Activated T-helper 17 cell treated with anti-CD3 and anti-CD28 coated beads, Interleukin-2, amount 50 U/mL, for 72 hours (primary cell): ENCODE results near the gene LRRFIP2. TPM values are rescaled to one million over a fixed set of nuclear protein-coding genes. Genes with fewer than 3 reads are reported as not detected.

Source experiments
- ATAC-seq: fragments of 150-1000 bp; cut with Tn5 transposase; replicated peaks from 2 replicates; pipeline ENCODE4 v1.10.0; 2021; ENCODE audit warnings: mild to moderate bottlenecking, moderate library complexity
- H3K27ac Mint-ChIP-seq: one replicate; pipeline ENCODE4 v1.8.0; 2022; ENCODE audit warnings: mixed read lengths
- H3K27me3 Mint-ChIP-seq: one replicate; pipeline ENCODE4 v1.8.0; 2022; ENCODE audit warnings: mixed read lengths
- H3K36me3 Mint-ChIP-seq: one replicate; pipeline ENCODE4 v1.8.0; 2022; ENCODE audit warnings: low read depth, mild to moderate bottlenecking, mixed read lengths
- H3K4me1 Mint-ChIP-seq: one replicate; pipeline ENCODE4 v1.8.0; 2022; ENCODE audit warnings: mixed read lengths
- H3K4me3 Mint-ChIP-seq: one replicate; pipeline ENCODE4 v1.8.0; 2022; ENCODE audit warnings: mild to moderate bottlenecking, mixed read lengths
- H3K9me3 Mint-ChIP-seq: one replicate; pipeline ENCODE4 v1.8.0; 2022; ENCODE audit warnings: mixed read lengths
- total RNA-seq, 2 donors: library from RNA; stranded (reverse); gene quantifications; one replicate each; pipeline ENCODE4 v1.2.3, GENCODE V29; 2022

LRRFIP2 gene
- total RNA-seq, 2 donors from 2014 or later, result 36.6 to 41.3 TPM

GRCh38 chr3:37143821-37144220 is 30.6 kb downstream of the LRRFIP2 start:
- no peaks in the 10 kb centered on the region for H3K9me3 Mint-ChIP-seq
- no peak overlapping the region for H3K4me3 Mint-ChIP-seq
- peaks cover 5% of the 10 kb centered on the region for H3K4me1 Mint-ChIP-seq
- H3K27ac Mint-ChIP-seq, result no peak overlapping the region
- no peaks in the 10 kb centered on the region for H3K27me3 Mint-ChIP-seq
- H3K36me3 Mint-ChIP-seq, result peaks cover 29% of the 10 kb centered on the region
- ATAC-seq, result no peak

GRCh38 chr3:37141676-37142075 is 32.7 kb downstream of the LRRFIP2 start:
- H3K4me3 Mint-ChIP-seq, result no peak overlapping the region
- ATAC-seq, result no peak
- no peaks in the 10 kb centered on the region for H3K9me3 Mint-ChIP-seq
- peaks cover 7% of the 10 kb centered on the region for H3K36me3 Mint-ChIP-seq
- no peak overlapping the region for H3K27ac Mint-ChIP-seq
- peaks cover 16% of the 10 kb centered on the region for H3K4me1 Mint-ChIP-seq
- H3K27me3 Mint-ChIP-seq, result no peaks in the 10 kb centered on the region

GRCh38 chr3:37140899-37141541 is 33.4 kb downstream of the LRRFIP2 start:
- no peaks in the 10 kb centered on the region for H3K9me3 Mint-ChIP-seq
- no peak for ATAC-seq

GRCh38 chr3:37139567-37140052 is 34.8 kb downstream of the LRRFIP2 start:
- Mint-ChIP-seq H3K9me3 (no peaks in the 10 kb centered on the region), H3K27ac (no peak overlapping the region), H3K4me1 (peaks cover 11% of the 10 kb centered on the region), H3K27me3 (no peaks in the 10 kb centered on the region), H3K4me3 (no peak overlapping the region), H3K36me3 (no peaks in the 10 kb centered on the region)
- peak; percentile 83 for ATAC-seq

More at GRCh38 chr3:37140899-37141541, 33.4 kb downstream of the LRRFIP2 start:
- H3K36me3 Mint-ChIP-seq, result peaks cover under 1% of the 10 kb centered on the region
- no peak overlapping the region for H3K4me3 Mint-ChIP-seq
- peaks cover 11% of the 10 kb centered on the region for H3K4me1 Mint-ChIP-seq
- no peaks in the 10 kb centered on the region for H3K27me3 Mint-ChIP-seq
- no peak overlapping the region for H3K27ac Mint-ChIP-seq

- ATAC-seq, result no peak
These were observed 35.6 kb downstream of the LRRFIP2 start for GRCh38 chr3:37138816-37139215.

GRCh38 chr3:37137516-37137915 is 36.9 kb downstream of the LRRFIP2 start:
- Mint-ChIP-seq H3K4me3 (no peak overlapping the region), H3K4me1 (peaks cover 11% of the 10 kb centered on the region)

More at GRCh38 chr3:37138816-37139215, 35.6 kb downstream of the LRRFIP2 start:
- Mint-ChIP-seq H3K4me3 (no peak overlapping the region), H3K4me1 (peaks cover 11% of the 10 kb centered on the region), H3K9me3 (no peaks in the 10 kb centered on the region), H3K36me3 (no peaks in the 10 kb centered on the region), H3K27me3 (no peaks in the 10 kb centered on the region), H3K27ac (no peak overlapping the region)

GRCh38 chr3:37136067-37136466 is 38.3 kb downstream of the LRRFIP2 start:
- Mint-ChIP-seq H3K4me3 (no peak overlapping the region), H3K9me3 (no peaks in the 10 kb centered on the region), H3K4me1 (peaks cover 17% of the 10 kb centered on the region), H3K36me3 (no peaks in the 10 kb centered on the region), H3K27ac (no peak overlapping the region), H3K27me3 (no peaks in the 10 kb centered on the region)
- ATAC-seq, result no peak

More at GRCh38 chr3:37137516-37137915, 36.9 kb downstream of the LRRFIP2 start:
- H3K9me3 Mint-ChIP-seq, result no peaks in the 10 kb centered on the region
- H3K27me3 Mint-ChIP-seq, result no peaks in the 10 kb centered on the region
- ATAC-seq, result no peak
- H3K27ac Mint-ChIP-seq, result no peak overlapping the region
- H3K36me3 Mint-ChIP-seq, result no peaks in the 10 kb centered on the region

GRCh38 chr3:37135561-37135960 is 38.8 kb downstream of the LRRFIP2 start:
- no peak overlapping the region for H3K4me3 Mint-ChIP-seq
- H3K9me3 Mint-ChIP-seq, result no peaks in the 10 kb centered on the region
- no peaks in the 10 kb centered on the region for H3K27me3 Mint-ChIP-seq
- ATAC-seq, result no peak
- no peak overlapping the region for H3K27ac Mint-ChIP-seq
- H3K4me1 Mint-ChIP-seq, result peaks cover 22% of the 10 kb centered on the region
- no peaks in the 10 kb centered on the region for H3K36me3 Mint-ChIP-seq

- no peaks in the 10 kb centered on the region for H3K27me3 Mint-ChIP-seq
- ATAC-seq, result no peak
- no peaks in the 10 kb centered on the region for H3K9me3 Mint-ChIP-seq
- H3K36me3 Mint-ChIP-seq, result peaks cover 13% of the 10 kb centered on the region
- H3K4me3 Mint-ChIP-seq, result no peak overlapping the region
- H3K4me1 Mint-ChIP-seq, result peaks cover 21% of the 10 kb centered on the region
- no peak overlapping the region for H3K27ac Mint-ChIP-seq
These were observed 42.0 kb downstream of the LRRFIP2 start for GRCh38 chr3:37132334-37132733.

GRCh38 chr3:37131860-37132144 is 42.6 kb downstream of the LRRFIP2 start:
- H3K4me1 Mint-ChIP-seq, result peaks cover 18% of the 10 kb centered on the region
- ATAC-seq, result no peak
- H3K27me3 Mint-ChIP-seq, result no peaks in the 10 kb centered on the region
- H3K4me3 Mint-ChIP-seq, result no peak overlapping the region
- peaks cover 18% of the 10 kb centered on the region for H3K36me3 Mint-ChIP-seq
- H3K27ac Mint-ChIP-seq, result no peak overlapping the region
- no peaks in the 10 kb centered on the region for H3K9me3 Mint-ChIP-seq

GRCh38 chr3:37130984-37131859 is 43.2 kb downstream of the LRRFIP2 start:
- Mint-ChIP-seq H3K36me3 (peaks cover 24% of the 10 kb centered on the region), H3K27me3 (no peaks in the 10 kb centered on the region), H3K27ac (peak overlapping the region; percentile 47), H3K4me1 (peaks cover 18% of the 10 kb centered on the region), H3K4me3 (no peak overlapping the region), H3K9me3 (no peaks in the 10 kb centered on the region)
- no peak for ATAC-seq

- Mint-ChIP-seq H3K27ac (peak overlapping the region; percentile 47), H3K4me1 (peaks cover 18% of the 10 kb centered on the region), H3K4me3 (no peak overlapping the region), H3K36me3 (peaks cover 32% of the 10 kb centered on the region), H3K27me3 (no peaks in the 10 kb centered on the region), H3K9me3 (no peaks in the 10 kb centered on the region)
- ATAC-seq, result no peak
These were observed 43.9 kb downstream of the LRRFIP2 start for GRCh38 chr3:37130448-37130847.

- peak overlapping the region; percentile 47 for H3K27ac Mint-ChIP-seq
- H3K36me3 Mint-ChIP-seq, result peaks cover 32% of the 10 kb centered on the region
These were observed 44.5 kb downstream of the LRRFIP2 start for GRCh38 chr3:37129871-37130270.

GRCh38 chr3:37127340-37127739 is 47.0 kb downstream of the LRRFIP2 start:
- H3K4me1 Mint-ChIP-seq, result peaks cover 18% of the 10 kb centered on the region
- no peaks in the 10 kb centered on the region for H3K27me3 Mint-ChIP-seq
- ATAC-seq, result no peak
- no peaks in the 10 kb centered on the region for H3K9me3 Mint-ChIP-seq
- H3K4me3 Mint-ChIP-seq, result no peak overlapping the region
- H3K36me3 Mint-ChIP-seq, result peaks cover 33% of the 10 kb centered on the region
- H3K27ac Mint-ChIP-seq, result no peak overlapping the region

More at GRCh38 chr3:37129871-37130270, 44.5 kb downstream of the LRRFIP2 start:
- Mint-ChIP-seq H3K4me3 (no peak overlapping the region), H3K9me3 (no peaks in the 10 kb centered on the region), H3K27me3 (no peaks in the 10 kb centered on the region), H3K4me1 (peaks cover 18% of the 10 kb centered on the region)
- peak; percentile 96 for ATAC-seq

GRCh38 chr3:37126856-37127255 is 47.5 kb downstream of the LRRFIP2 start:
- Mint-ChIP-seq H3K27ac (no peak overlapping the region), H3K36me3 (peaks cover 38% of the 10 kb centered on the region), H3K4me1 (peaks cover 18% of the 10 kb centered on the region), H3K4me3 (no peak overlapping the region), H3K9me3 (no peaks in the 10 kb centered on the region), H3K27me3 (no peaks in the 10 kb centered on the region)
- no peak for ATAC-seq
